GM23338 (cell line): ENCODE measurements around the gene TCEAL9. TPM values are rescaled to one million over a fixed set of nuclear protein-coding genes. Genes with fewer than 3 reads are reported as not detected.
"Not testable (repeated sequence)": the region's sequence is repeated elsewhere in the genome, so short reads cannot be mapped to it uniquely, and the experiment has no call there.

ENCODE experiments used
- ATAC-seq: fragments of 200-7000 bp; cut with Tn5 transposase; 3 replicates; pipeline ENCODE4 v1.9.1; 2020
- DNase-seq: peaks from one replicate; pipeline ENCODE4 v3.0.0-alpha.2; 2015; ENCODE audit warnings: low spot score
- H2AFZ ChIP-seq: fragments of 200-600 bp; sonication (generic); 2 replicates; pipeline ENCODE4 v1.8.0; 2016; ENCODE audit warnings: antibody characterized with exemption, mild to moderate bottlenecking, moderate library complexity
- H3F3A ChIP-seq: fragments of 200-600 bp; sonication (generic); replicated peaks from 2 replicates; pipeline ENCODE4 v1.8.0; 2017; ENCODE audit warnings: antibody characterized with exemption, mixed run types, low read depth
- H3K27ac ChIP-seq: fragments of 200-600 bp; sonication (generic); 2 replicates; pipeline ENCODE4 v1.6.1; 2016; ENCODE audit warnings: low read depth
- H3K27me3 ChIP-seq: fragments of 200-600 bp; sonication (generic); 2 replicates; pipeline ENCODE4 v1.8.0; 2016; ENCODE audit warnings: mild to moderate bottlenecking, mixed run types, moderate library complexity; ENCODE audit not compliant: insufficient read depth
- H3K36me3 ChIP-seq: fragments of 200-600 bp; sonication (generic); 2 replicates; pipeline ENCODE4 v1.8.0; 2016; ENCODE audit warnings: mild to moderate bottlenecking; ENCODE audit not compliant: insufficient read depth
- H3K4me1 ChIP-seq: fragments of 200-600 bp; sonication (generic); 2 replicates; pipeline ENCODE4 v1.8.0; 2016; ENCODE audit warnings: mild to moderate bottlenecking, moderate library complexity; ENCODE audit not compliant: insufficient read depth
- H3K4me2 ChIP-seq: fragments of 200-600 bp; sonication (generic); 2 replicates; pipeline ENCODE4 v1.7.1; 2017; ENCODE audit warnings: mixed run types
- H3K4me3 ChIP-seq: fragments of 200-600 bp; sonication (generic); 2 replicates; pipeline ENCODE4 v1.6.1; 2016; ENCODE audit warnings: mixed run types
- H3K79me2 ChIP-seq: fragments of 200-600 bp; sonication (generic); replicated peaks from 2 replicates; pipeline ENCODE4 v1.8.0; 2017; ENCODE audit warnings: mild to moderate bottlenecking; ENCODE audit not compliant: insufficient read depth
- H3K9me2 ChIP-seq: fragments of 200-600 bp; sonication (generic); 2 replicates; pipeline ENCODE4 v1.8.0; 2017; ENCODE audit not compliant: insufficient read depth
- H4K20me1 ChIP-seq: fragments of 200-600 bp; sonication (generic); replicated peaks from 2 replicates; pipeline ENCODE4 v1.8.0; 2017; ENCODE audit warnings: mild to moderate bottlenecking; ENCODE audit not compliant: insufficient read depth
- H3K27ac Mint-ChIP-seq: 2 replicates; pipeline ENCODE4 v1.8.0; 2020; ENCODE audit warnings: inconsistent platforms, mild to moderate bottlenecking, moderate library complexity, mixed read lengths
- H3K27me3 Mint-ChIP-seq: 3 replicates; pipeline ENCODE4 v1.8.0; 2022; ENCODE audit warnings: low read depth, mild to moderate bottlenecking, moderate library complexity, mixed read lengths, inconsistent platforms; ENCODE audit not compliant: insufficient read depth, poor library complexity
- H3K36me3 Mint-ChIP-seq: 3 replicates; pipeline ENCODE4 v1.8.0; 2021; ENCODE audit warnings: low read depth, mild to moderate bottlenecking, inconsistent platforms, moderate library complexity, mixed read lengths
- H3K4me1 Mint-ChIP-seq: 3 replicates; pipeline ENCODE4 v1.8.0; 2020; ENCODE audit warnings: mild to moderate bottlenecking, inconsistent platforms, mixed read lengths
- H3K4me3 Mint-ChIP-seq: 3 replicates; pipeline ENCODE4 v1.8.0; 2021; ENCODE audit warnings: moderate library complexity, mild to moderate bottlenecking, inconsistent platforms, mixed read lengths
- H3K9me3 Mint-ChIP-seq: 3 replicates; pipeline ENCODE4 v1.8.0; 2020; ENCODE audit warnings: moderate library complexity, mild to moderate bottlenecking, inconsistent platforms, mixed read lengths
- CREB1 ChIP-seq: fragments of 250-450 bp; sonication (Bioruptor Pico); IDR thresholded peaks from 2 replicates; pipeline ENCODE4 v1.5.0; 2020; ENCODE audit warnings: low read depth, mild to moderate bottlenecking, moderate library complexity
- ETS1 ChIP-seq: IDR thresholded peaks from 2 replicates; pipeline ENCODE4 v1.6.1; 2016; ENCODE audit warnings: antibody characterized with exemption
- EZH2 ChIP-seq: fragments of 200-600 bp; sonication (generic); IDR thresholded peaks from one replicate; pipeline ENCODE4 v1.8.0; 2017; ENCODE audit warnings: antibody characterized with exemption, mild to moderate bottlenecking, low read depth; ENCODE audit not compliant: unreplicated experiment
- EZH2phosphoT487 ChIP-seq: fragments of 200-600 bp; sonication (generic); IDR thresholded peaks from one replicate; pipeline ENCODE4 v1.8.1; 2018; ENCODE audit warnings: antibody characterized with exemption; ENCODE audit not compliant: unreplicated experiment
- NANOG ChIP-seq: IDR thresholded peaks from 2 replicates; pipeline ENCODE4 v1.6.1; 2016; ENCODE audit warnings: antibody characterized with exemption, borderline replicate concordance
- STAT1 ChIP-seq: IDR thresholded peaks from one replicate; pipeline ENCODE4 v1.6.1; 2016; ENCODE audit warnings: antibody characterized with exemption; ENCODE audit not compliant: unreplicated experiment
- ZNF114 ChIP-seq: fragments of 250-450 bp; sonication (Bioruptor Pico); IDR thresholded peaks from 2 replicates; pipeline ENCODE4 v1.5.0; 2020; ENCODE audit warnings: mild to moderate bottlenecking, moderate library complexity
- ZNF331 ChIP-seq: fragments of 250-450 bp; sonication (Bioruptor Pico); IDR thresholded peaks from 2 replicates; pipeline ENCODE4 v1.5.0; 2020; ENCODE audit warnings: low read depth, mild to moderate bottlenecking, moderate library complexity
- ZNF462 ChIP-seq: fragments of 250-450 bp; sonication (Bioruptor Pico); IDR thresholded peaks from 2 replicates; pipeline ENCODE4 v1.5.0; 2020; ENCODE audit warnings: mild to moderate bottlenecking, moderate library complexity
- polyA plus RNA-seq: library from polyadenylated mRNA; unstranded; fragments of >200 nt; fragmentation: Nextera tagmentation; extraction: Ambion mirVana; gene quantifications from 2 replicates; pipeline ENCODE4 v1.2.1, GENCODE V29; 2016
- total RNA-seq: library from RNA; depleted of rRNA; stranded (reverse); fragments of >200 nt; shearing (Covaris generic); gene quantifications from 2 replicates; pipeline ENCODE4 v1.2.3, GENCODE V29; 2014
- TF ChIP-seq, protein P1 (sequence below), 2 experiments: fragments of 200-600 bp in 1 of 2; sonication (generic) in 1 of 2; conservative IDR thresholded peaks; 2 replicates each; pipeline versions ENCODE4 v1.5.1 to v1.6.1; 2016 to 2017; ENCODE audit warnings: antibody characterized with exemption in 2 of 2, low read depth in 2 of 2, mild to moderate bottlenecking in 2 of 2, moderate library complexity in 1 of 2

The TCEAL9 gene
- total and polyA plus RNA-seq, 2 experiments from 2014 or later: 37.1 to 184 TPM

DNA sequence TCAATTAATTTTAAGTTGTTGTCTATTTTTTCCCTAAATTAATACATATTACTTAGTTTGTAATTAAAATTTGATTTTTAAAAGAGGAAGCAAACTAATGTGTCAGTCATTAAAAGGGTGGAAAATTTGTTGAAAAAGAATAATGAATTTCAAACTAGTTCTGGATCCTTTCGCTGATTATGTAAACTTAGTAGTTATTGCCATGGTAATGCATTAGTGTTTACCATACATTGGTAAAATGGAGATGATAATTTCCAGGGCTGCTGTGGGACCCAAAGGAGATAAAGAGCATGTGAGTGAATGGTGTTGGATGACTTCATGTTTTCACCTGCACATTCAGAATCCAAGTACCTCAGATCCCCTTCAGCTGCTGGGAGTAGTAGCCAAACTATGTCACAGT, 26.6 kb downstream of the TCEAL9 start (continued):
- TF ChIP-seq ZNF462 (CRISPR knock-in tag) (no peak), ETS1 (no peak), CREB1 (CRISPR knock-in tag) (no peak), NANOG (no peak)

DNA sequence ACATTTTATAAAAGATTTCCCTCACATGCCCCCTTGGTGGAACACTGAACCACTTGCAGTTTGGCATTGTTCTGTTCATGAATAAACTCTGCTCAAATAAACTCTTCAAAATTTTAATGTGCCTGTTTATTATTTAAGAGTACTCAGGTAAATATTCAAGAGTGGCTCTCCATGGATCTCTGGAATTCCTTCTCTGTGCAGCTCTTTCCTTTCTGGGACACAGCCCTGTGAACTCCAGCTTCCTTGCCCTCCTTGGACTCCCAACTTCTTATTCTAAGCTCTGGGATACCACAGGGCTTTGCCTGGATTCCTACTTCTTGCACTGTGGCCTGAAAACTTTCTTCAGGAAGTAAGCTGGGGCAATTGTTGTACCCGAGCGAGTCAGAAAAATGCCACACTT, 28.4 kb downstream of the TCEAL9 start:
- TF ChIP-seq STAT1: no peak
- no peak for TF ChIP-seq ETS1
- TF ChIP-seq EZH2phosphoT487: no peak
- TF ChIP-seq ZNF331 (CRISPR knock-in tag): no peak
- TF ChIP-seq NANOG: no peak
- TF ChIP-seq, protein P1, sequence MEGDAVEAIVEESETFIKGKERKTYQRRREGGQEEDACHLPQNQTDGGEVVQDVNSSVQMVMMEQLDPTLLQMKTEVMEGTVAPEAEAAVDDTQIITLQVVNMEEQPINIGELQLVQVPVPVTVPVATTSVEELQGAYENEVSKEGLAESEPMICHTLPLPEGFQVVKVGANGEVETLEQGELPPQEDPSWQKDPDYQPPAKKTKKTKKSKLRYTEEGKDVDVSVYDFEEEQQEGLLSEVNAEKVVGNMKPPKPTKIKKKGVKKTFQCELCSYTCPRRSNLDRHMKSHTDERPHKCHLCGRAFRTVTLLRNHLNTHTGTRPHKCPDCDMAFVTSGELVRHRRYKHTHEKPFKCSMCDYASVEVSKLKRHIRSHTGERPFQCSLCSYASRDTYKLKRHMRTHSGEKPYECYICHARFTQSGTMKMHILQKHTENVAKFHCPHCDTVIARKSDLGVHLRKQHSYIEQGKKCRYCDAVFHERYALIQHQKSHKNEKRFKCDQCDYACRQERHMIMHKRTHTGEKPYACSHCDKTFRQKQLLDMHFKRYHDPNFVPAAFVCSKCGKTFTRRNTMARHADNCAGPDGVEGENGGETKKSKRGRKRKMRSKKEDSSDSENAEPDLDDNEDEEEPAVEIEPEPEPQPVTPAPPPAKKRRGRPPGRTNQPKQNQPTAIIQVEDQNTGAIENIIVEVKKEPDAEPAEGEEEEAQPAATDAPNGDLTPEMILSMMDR (conservative IDR thresholded peaks at IDR 0.05; ENCODE audit: low read depth in 2 of 2): no peak
- TF ChIP-seq ZNF114 (CRISPR knock-in tag): no peak
- TF ChIP-seq EZH2: no peak
- no peak overlapping the region for H3K4me3 ChIP-seq
- Mint-ChIP-seq H3K9me3 (no peaks in the 10 kb centered on the region), H3K4me1 (peaks cover 7% of the 10 kb centered on the region; the same call in 2 of the 3 replicates), H3K36me3 (peaks cover 10% of the 10 kb centered on the region; the same call in 2 of the 3 replicates), H3K27ac (no peak overlapping the region), H3K27me3 (no peaks in the 10 kb centered on the region), H3K4me3 (no peak overlapping the region)
- no peak overlapping the region for H3K27ac ChIP-seq
- H2AFZ ChIP-seq: no peak overlapping the region
- H3F3A ChIP-seq: no peaks in the 10 kb centered on the region
- no peaks in the 10 kb centered on the region for H3K9me2 ChIP-seq
- no peaks in the 10 kb centered on the region; the same call in 1 of the 2 replicates for H3K4me1 ChIP-seq
- no peak for DNase-seq
- no peak overlapping the region for H3K4me2 ChIP-seq
- no peak for ATAC-seq
- H3K36me3 ChIP-seq: peaks cover 4% of the 10 kb centered on the region; the same call in 1 of the 2 replicates
- no peaks in the 10 kb centered on the region for H3K27me3 ChIP-seq
- no peaks in the 10 kb centered on the region for H4K20me1 ChIP-seq
- H3K79me2 ChIP-seq: no peaks in the 10 kb centered on the region

DNA sequence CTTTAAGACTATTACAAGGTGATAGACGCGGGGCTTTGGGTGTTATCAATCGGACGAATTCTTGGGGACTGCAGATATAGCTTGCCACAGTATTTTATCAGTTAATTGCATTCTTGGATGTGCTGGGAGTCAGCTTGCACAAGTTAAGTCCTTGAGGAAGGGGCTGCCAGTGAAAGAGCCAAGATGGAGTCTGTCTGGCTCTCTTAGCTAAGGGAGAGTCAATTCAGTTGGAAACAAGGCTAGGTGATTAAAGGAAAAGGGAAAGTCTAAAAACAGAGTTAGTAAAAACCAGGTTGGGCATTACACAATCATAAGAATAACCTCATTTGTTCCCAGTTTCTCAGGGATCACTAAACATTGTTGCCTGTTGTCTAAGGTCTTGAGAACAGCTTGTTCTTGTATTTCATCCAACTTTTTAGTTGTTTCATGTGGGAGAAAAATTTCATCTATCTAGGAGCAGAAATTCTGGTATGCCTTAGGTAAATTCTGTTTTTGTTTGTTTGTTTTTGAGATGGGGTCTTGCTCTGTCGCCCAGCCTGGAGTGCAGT, 29.1 kb downstream of the TCEAL9 start:
- not testable (repeated sequence) for H3K9me3 Mint-ChIP-seq, H3K27ac ChIP-seq, H3K27me3 ChIP-seq, H3K36me3 Mint-ChIP-seq, H3K27ac Mint-ChIP-seq, H3K36me3 ChIP-seq, H2AFZ ChIP-seq, H3K79me2 ChIP-seq, H3K4me3 Mint-ChIP-seq, ATAC-seq, H3F3A ChIP-seq, H4K20me1 ChIP-seq, H3K9me2 ChIP-seq, DNase-seq, H3K4me1 ChIP-seq, H3K4me2 ChIP-seq, H3K4me3 ChIP-seq, H3K4me1 Mint-ChIP-seq, H3K27me3 Mint-ChIP-seq
